ENCODE data around the gene WWP2.
"Not testable (repeated sequence)": the region's sequence is repeated elsewhere in the genome, so short reads cannot be mapped to it uniquely, and the experiment has no call there.

Gene WWP2

GRCh38 chr16:69761983-69762813 is at the start of gene WWP2:
TSS of gene WWP2 (plus strand) at chr16:69762332. CDS start at chr16:69787011, 24,679 bp downstream.
- no peak for FAIRE-seq

- FAIRE-seq, result no peak
Observed at GRCh38 chr16:69712914-69713581, 49.1 kb upstream of the WWP2 start.

DNA sequence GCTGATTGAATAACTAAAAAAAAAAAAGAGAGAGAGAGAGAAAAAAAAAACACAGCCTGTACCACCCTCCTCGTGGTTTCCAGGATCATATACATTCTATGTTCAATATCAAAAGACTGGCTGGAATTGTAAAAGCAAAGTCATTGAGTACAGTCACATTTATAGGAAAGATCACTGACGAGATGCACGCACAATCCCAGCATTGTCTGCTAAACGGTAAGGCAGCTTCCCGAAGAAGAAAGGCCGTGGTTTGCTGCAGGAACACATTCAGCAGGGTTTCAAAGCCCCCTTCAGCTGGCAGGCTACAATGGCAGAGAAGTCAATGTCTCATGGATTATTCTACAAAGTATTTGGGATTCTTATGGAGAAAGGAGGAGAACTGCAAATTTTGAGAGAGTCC is 45.1 kb upstream of the WWP2 start:
- FAIRE-seq, result no peak

DNA sequence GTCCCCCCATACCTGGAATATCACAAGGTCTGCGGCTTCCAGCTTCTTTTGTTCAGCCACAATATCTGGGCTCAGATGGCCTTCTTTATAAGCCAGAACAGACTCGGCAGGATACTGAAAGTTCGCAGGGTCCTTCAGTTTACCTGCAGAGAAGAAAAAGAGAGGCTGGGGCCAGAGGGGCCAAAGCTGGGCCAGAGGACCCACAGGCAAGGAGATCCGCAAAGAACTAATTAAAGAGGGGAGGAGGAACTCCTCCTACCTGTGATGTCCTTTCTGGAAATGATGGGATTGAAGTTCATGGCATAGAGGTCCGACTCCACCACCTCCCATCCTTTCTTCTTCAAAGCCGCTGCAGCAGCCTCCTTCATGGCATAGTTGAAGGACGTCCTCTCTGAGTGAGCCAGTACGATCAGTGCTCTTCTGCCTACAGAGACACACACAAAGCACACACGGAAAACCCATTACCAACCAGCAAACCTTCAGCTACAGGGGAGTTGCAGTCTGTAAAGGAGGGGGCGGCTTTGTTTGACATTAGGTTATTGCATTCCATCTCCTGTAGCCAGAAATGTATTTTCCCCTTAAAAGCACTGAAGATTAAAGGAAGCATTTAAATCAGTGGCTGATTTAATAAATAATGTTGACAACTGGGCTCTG is 43.9 kb upstream of the WWP2 start:
- no peak for FAIRE-seq

- no peak for FAIRE-seq
Observed at GRCh38 chr16:69720822-69721430, 41.2 kb upstream of the WWP2 start.

- no peak for FAIRE-seq
Observed at GRCh38 chr16:69721441-69721957, 40.6 kb upstream of the WWP2 start.

GRCh38 chr16:69724414-69724873 is 37.7 kb upstream of the WWP2 start:
- no peak for FAIRE-seq

- no peak for FAIRE-seq
Observed at GRCh38 chr16:69724981-69725479, 37.1 kb upstream of the WWP2 start.

- FAIRE-seq, result no peak
Observed at GRCh38 chr16:69725480-69726312, 36.4 kb upstream of the WWP2 start.

DNA sequence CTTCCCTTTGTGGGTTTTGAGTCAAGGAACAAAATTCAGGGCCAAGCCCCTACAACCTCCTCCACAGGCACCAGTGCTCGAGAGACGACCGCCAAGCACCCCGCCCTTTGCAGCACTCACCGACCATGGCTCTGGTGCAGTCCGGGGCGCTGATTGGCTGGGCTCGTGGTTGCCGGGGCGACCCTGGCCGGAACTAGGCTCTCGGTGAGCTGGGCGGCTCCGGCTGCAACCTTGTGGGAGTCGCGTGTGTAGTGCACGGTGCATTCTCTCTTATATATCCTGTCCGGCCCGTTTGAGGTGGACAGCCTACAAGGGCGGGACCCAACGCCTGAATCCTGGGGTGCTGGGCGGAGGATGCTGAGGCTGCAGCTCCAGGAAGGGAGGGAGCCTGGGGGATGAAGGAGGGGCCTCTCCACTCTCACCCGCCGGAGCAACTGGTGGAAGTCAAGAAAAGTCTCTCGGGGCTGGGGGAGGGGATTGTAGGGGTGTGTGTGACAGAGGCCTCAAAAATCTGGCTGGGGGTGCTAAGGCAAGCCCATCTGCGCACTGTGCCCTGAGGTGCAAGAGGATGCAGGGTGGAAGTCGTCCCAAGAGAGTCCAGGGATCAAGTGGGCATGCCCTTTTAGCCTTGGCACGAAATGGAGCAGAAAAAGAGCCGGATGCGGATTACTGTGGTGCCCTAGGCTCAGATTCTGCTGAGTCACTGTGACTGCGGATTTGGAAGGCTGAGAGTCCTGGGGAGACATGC is 35.6 kb upstream of the WWP2 start, which contains the start of gene NQO1:
NQO1 (minus strand) TSS at position 248 of the 748 bp plus-strand sequence; CDS start at position 127, 121 bp downstream.
- FAIRE-seq, result no peak

- FAIRE-seq, result no peak
Observed at GRCh38 chr16:69727916-69728270, 34.2 kb upstream of the WWP2 start.

- not testable (repeated sequence) for FAIRE-seq
Observed at GRCh38 chr16:69729030-69729429, 33.1 kb upstream of the WWP2 start.

DNA sequence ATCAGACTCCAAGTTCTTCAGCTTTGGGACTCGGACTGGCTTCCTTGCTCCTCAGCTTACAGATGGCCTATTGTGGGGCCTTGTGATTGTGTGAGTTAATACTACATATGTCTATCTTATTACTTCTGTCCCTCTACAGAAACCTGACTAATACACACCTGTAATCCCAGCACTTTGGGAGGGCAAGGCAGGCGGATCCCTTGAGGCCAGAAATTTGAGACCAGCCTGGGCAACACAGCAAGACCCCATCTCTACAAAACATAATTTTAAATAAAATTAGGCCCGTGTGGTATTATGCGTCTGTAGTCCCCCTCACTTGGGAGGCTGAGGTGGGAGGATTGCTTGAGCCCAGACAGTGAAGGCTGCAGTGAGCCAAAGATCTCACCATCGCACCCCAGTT is 30.9 kb upstream of the WWP2 start:
- not testable (repeated sequence) for FAIRE-seq

DNA sequence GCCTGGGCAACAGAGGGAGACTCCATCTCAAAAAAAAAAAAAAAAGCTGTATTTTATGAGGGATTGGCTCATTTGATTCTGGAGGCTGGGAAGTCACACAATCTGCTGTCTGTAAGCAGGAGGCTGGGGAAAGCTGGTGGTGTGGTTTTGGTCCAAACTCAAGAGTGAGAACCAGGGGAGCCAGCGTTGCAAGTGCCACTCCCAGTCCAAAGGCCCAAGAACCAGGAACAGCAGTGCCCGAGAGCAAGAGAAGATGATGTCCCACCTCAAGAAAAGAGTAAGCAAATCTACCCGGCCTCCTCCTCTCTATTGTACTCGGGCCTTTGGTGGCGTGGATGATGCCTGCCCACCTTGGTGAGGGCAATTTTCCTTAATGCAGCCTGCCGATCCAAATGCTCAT is 30.0 kb upstream of the WWP2 start:
- FAIRE-seq, result no peak

DNA sequence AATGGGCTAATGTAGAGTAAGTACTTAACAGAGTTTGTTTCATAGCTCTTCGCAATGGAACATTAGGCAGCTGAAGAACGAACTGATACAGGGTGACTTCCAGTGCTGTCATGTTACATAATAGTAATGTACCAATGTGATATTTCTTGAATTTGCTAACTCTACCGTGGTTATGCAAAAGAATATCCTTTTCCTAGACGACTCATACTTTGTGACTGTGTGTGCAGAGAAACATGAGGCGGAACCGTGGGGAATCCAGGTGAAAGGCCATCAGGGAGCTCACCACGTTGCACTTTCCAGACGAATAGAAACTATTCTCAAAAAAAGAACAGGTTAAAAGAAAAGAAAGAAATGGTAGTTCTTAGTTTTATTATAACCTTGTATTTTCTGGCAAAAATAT is 20.6 kb upstream of the WWP2 start:
- no peak for FAIRE-seq

GRCh38 chr16:69741951-69742904 is 19.9 kb upstream of the WWP2 start:
- FAIRE-seq, result no peak

GRCh38 chr16:69744363-69745231 is 17.5 kb upstream of the WWP2 start:
- no peak for FAIRE-seq

DNA sequence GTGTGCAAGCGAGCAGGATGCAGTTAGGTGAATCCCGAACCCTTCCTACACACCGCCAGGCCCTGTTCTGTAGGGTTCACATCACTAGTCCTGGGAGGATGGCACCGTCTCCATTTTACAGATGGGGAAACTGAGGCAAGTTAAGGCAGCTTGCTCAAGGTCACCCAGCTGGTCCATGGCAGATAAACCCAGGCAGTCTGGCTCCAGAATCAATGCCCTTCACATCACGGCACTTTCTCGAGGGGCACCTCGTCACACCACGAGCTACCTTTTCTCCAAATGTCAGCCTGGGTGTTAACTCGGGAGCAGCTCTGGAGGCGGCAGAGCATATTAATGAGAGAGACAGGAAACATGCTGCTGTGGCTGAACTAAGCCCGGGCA is 16.9 kb upstream of the WWP2 start:
- FAIRE-seq, result no peak

DNA sequence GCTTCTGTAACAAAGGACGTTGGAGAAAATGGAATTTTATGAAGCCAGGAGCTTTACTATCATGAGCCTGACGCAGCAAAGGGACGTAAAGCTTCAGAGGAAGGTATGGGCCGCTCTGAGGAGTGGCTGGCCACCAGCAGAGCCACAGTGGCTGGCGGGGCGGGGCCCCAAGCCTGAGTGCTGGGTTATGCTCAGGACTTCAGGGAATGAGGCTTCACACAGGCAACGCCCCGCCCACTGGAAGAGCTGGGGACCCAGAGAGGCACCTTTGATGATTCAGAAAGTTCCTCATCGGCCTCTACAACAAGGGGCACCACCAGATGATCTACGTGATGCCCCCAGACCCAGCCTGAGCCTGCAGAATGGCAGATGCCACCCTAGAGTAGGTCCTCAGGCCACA is 16.2 kb upstream of the WWP2 start:
- no peak for FAIRE-seq
